ENCODE measurements around the gene KAT2A. TPM values are rescaled to one million over a fixed set of nuclear protein-coding genes. Genes with fewer than 3 reads are reported as not detected.
A peak's percentile ranks its signal among the peaks of the same experiment; 100 is the strongest.
"Not testable (repeated sequence)": the region's sequence is repeated elsewhere in the genome, so short reads cannot be mapped to it uniquely, and the experiment has no call there.

The KAT2A gene
- polyA plus RNA-seq, 1 experiment, result 25.2 TPM

- CTCF ChIA-PET, result interaction anchor here (0.9 to 2.0 kb wide), 2 partner anchors 11 to 17 kb away, joined by 3 to 5 read pairs; no protein-coding TSS in a partner anchor
- H3K36me3 ChIP-seq (ENCODE audit: control insufficient read depth, insufficient read depth, low read length), result peaks cover 1% of the 10 kb centered on the region; the same call in 1 of the 2 replicates
- H3K4me3 ChIP-seq (ENCODE audit: low read depth, low read length), result peak overlapping the region; percentile 98
- POLR2A ChIA-PET, result interaction anchor here (0.5 kb wide), 1 partner anchor 266 kb away, joined by 3 read pairs; no protein-coding TSS in a partner anchor
- no peak for TF ChIP-seq CTCF (IDR thresholded peaks at IDR 0.05; ENCODE audit: insufficient read depth, low read depth, low read length)
- no peaks in the 10 kb centered on the region for H3K27me3 ChIP-seq (ENCODE audit: control insufficient read depth, insufficient read depth, low read length)
- no peak for DNase-seq (ENCODE audit: low read depth)
Measured at GRCh38 chr17:42153919-42154742, 33.0 kb upstream of the KAT2A start.

GRCh38 chr17:42146911-42147607 lies 25.9 kb upstream of the KAT2A start:
- CTCF ChIA-PET, result no interaction called here

GRCh38 chr17:42143138-42143537 lies 22.0 kb upstream of the KAT2A start:
- DNase-seq (ENCODE audit: low read depth), result not testable (repeated sequence)

More at GRCh38 chr17:42146911-42147607, 25.9 kb upstream of the KAT2A start:
- POLR2A ChIA-PET, result no interaction called here
- H3K36me3 ChIP-seq (ENCODE audit: control insufficient read depth, insufficient read depth, low read length), result peaks cover 7% of the 10 kb centered on the region; the same call in 1 of the 2 replicates
- no peak for TF ChIP-seq CTCF (IDR thresholded peaks at IDR 0.05; ENCODE audit: insufficient read depth, low read depth, low read length)
- H3K4me3 ChIP-seq (ENCODE audit: low read depth, low read length), result no peak overlapping the region
- H3K27me3 ChIP-seq (ENCODE audit: control insufficient read depth, insufficient read depth, low read length), result no peaks in the 10 kb centered on the region
- no peak for DNase-seq (ENCODE audit: low read depth)

GRCh38 chr17:42142371-42142896 lies 21.3 kb upstream of the KAT2A start:
- no peak overlapping the region for H3K4me3 ChIP-seq (ENCODE audit: low read depth, low read length)
- CTCF ChIA-PET, result interaction anchor here (1.3 kb wide), 1 partner anchor 10 kb away, joined by 5 read pairs; no protein-coding TSS in a partner anchor
- H3K36me3 ChIP-seq (ENCODE audit: control insufficient read depth, insufficient read depth, low read length), result peaks cover 6% of the 10 kb centered on the region; the same call in 1 of the 2 replicates
- no peaks in the 10 kb centered on the region for H3K27me3 ChIP-seq (ENCODE audit: control insufficient read depth, insufficient read depth, low read length)
- no peak for TF ChIP-seq CTCF (IDR thresholded peaks at IDR 0.05; ENCODE audit: insufficient read depth, low read depth, low read length)
- POLR2A ChIA-PET, result interaction anchor here (0.6 to 1.0 kb wide), 2 partner anchors 8 to 129 kb away, joined by 3 read pairs; no protein-coding TSS in a partner anchor
- peak; percentile 76 for DNase-seq (ENCODE audit: low read depth)

More at GRCh38 chr17:42143138-42143537, 22.0 kb upstream of the KAT2A start:
- ChIA-PET POLR2A (interaction anchor here (0.6 to 1.0 kb wide), 2 partner anchors 9 to 130 kb away, joined by 3 read pairs; no protein-coding TSS in a partner anchor), CTCF (interaction anchor here (1.3 kb wide), 1 partner anchor 10 kb away, joined by 5 read pairs; no protein-coding TSS in a partner anchor)
- not testable (repeated sequence) for H3K36me3 ChIP-seq (ENCODE audit: control insufficient read depth, insufficient read depth, low read length); H3K27me3 ChIP-seq (ENCODE audit: control insufficient read depth, insufficient read depth, low read length); H3K4me3 ChIP-seq (ENCODE audit: low read depth, low read length)

- Histone ChIP-seq H3K4me3 (ENCODE audit: low read depth, low read length) (no peak overlapping the region), H3K27me3 (ENCODE audit: control insufficient read depth, insufficient read depth, low read length) (no peaks in the 10 kb centered on the region), H3K36me3 (ENCODE audit: control insufficient read depth, insufficient read depth, low read length) (peaks cover 3% of the 10 kb centered on the region; the same call in 1 of the 2 replicates)
- ChIA-PET CTCF (no interaction called here), POLR2A (no interaction called here)
- no peak for DNase-seq (ENCODE audit: low read depth)
- TF ChIP-seq CTCF (IDR thresholded peaks at IDR 0.05; ENCODE audit: insufficient read depth, low read depth, low read length), result no peak
Measured at GRCh38 chr17:42141382-42141781, 20.2 kb upstream of the KAT2A start.

GRCh38 chr17:42140690-42141089 lies 19.5 kb upstream of the KAT2A start:
- H3K36me3 ChIP-seq (ENCODE audit: control insufficient read depth, insufficient read depth, low read length); H3K4me3 ChIP-seq (ENCODE audit: low read depth, low read length); DNase-seq (ENCODE audit: low read depth); CTCF ChIA-PET; H3K27me3 ChIP-seq (ENCODE audit: control insufficient read depth, insufficient read depth, low read length); POLR2A ChIA-PET: not testable (repeated sequence)
